NCI-H2029 treated with DMSO at 0.1 percent for 48 hours (cell line): ENCODE data around the gene PLAC1.
A peak's percentile ranks its signal among the peaks of the same experiment; 100 is the strongest.

ENCODE experiments used
- DNase-seq: peaks from one replicate; lab custom pipeline; 2025; lab: John Stamatoyannopoulos, UW

The PLAC1 gene

DNA sequence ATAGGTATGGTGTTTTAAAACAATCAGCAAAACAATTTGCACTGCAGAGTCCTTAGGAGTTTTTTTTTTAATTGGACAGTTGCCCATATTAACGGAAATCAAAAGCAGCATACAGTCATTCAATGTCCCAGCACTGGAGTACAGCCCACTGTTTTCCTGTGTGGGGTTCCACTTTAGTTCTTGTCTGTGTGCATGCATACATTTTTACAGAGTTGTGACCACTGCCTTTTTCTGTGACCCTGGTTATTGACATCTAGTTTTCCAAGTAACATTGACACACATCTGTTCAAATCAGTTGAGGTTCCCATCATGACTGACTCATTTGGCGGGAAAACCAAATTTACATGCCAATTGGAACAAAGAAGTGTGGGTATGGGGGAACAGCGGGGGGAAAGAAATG is 115.0 kb downstream of the PLAC1 start:
- DNase-seq: no peak

DNA sequence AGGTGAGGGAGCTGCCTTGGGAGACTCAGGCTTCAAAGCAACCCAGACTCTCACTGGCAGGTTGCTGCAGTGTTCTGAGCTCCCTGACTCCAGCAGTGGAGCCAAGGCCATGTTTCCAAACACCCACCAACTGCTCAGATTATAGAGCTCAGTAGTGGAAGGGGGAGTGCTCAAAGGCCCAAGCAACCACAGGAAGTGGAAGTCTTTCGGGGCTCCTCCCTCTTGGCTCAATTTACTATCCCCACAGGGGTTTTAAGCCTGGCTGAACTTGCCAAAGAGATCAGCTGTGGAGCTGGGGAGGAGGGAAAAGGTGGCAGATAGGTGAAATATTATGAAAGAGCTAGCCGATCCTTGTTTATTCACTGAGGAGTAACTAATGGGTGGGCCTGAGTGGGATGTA is 115.8 kb downstream of the PLAC1 start:
- DNase-seq: no peak

DNA sequence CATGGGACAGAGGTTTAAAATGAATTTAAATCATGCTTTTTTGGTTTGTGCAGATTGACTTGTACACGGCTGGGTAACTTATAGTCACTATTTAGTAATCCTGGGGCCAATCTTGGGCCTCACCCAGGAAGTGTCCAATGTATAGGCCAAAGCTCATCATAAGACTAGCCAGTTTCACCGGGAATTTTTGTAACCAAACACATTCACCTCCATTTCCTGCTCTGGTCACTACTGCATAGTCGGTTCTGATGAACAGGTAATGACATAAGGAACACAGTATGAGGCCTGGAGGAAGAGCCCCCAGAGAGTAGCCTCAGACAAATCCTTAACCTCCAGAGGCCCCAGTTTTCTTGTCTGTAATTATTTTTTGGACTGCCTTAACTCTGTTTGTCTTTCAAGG is 116.4 kb downstream of the PLAC1 start:
- no peak for DNase-seq

DNA sequence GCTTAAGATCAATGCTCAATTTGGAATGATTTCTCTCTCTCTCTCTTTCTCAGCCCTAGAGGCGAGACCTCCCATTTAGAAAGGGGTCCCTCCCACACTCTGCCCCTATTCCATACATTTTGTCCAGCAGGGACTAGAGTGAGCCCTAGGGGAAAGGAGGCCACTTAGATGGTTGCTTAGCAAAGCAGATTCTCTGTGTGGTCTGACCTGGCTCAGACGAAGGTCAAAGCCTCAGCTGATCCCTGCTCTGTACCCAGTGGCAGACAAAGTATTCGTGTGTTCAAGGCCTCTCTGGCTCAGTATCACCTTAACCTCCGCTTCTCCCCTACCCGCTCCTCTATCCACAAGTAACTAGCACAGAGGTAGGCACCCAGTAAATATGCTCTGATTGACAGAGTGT is 120.0 kb downstream of the PLAC1 start:
- DNase-seq: no peak

DNA sequence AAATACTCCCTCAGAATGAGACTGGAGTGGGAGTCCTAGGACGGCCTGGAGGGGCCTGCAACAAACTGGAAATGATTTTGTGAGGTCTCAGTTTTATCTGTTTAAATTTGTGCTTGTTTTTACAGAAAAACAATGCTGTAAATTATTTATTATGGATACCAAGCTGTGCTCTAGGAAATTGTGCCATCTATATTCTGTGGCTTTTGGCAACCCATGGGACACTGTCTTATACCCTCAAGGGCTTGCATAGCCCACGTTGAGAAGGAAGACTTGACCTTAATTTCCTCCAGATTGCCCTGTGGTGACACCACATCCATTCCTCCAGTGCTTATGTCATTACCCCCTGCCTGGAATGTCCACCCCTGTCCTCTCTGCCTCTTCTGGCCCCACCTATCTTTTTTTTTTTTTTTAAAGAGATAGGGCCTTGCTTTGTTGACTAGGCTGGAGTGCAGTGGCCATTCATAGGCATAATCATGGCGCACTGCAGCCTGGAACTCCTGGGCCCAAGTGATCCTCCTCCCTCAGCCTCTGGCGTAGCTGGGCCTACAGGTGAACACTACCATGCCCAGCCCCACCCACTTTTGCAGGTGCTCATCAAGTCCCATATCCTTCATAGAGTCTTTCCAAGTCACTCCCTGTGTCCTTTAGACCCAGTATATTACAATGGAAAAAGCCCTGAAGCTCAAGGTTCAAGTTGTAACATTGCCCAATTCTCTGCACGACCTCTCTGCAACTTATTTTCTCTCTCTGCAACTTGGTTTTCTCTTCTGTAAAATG is 120.9 kb downstream of the PLAC1 start:
- no peak for DNase-seq

DNA sequence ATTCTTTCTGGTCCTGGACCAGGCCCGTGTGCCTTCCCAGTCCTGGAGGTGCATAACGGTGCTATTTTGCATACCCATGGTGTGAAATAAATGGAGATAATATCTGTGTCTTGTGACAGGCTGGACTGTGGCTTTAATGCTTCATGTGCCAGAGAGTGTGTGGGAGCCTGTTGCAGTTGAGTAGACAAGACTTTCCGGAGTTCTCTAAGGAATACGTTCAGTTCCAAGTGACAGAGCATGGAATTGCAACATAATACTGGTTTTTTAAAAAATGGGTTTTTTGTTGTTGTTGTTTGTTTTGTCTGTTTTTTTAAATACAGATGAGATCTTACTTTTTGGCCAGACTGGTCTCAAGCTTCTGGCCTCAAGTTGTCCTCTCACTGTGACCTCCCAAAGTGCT is 124.3 kb downstream of the PLAC1 start:
- no peak for DNase-seq

DNA sequence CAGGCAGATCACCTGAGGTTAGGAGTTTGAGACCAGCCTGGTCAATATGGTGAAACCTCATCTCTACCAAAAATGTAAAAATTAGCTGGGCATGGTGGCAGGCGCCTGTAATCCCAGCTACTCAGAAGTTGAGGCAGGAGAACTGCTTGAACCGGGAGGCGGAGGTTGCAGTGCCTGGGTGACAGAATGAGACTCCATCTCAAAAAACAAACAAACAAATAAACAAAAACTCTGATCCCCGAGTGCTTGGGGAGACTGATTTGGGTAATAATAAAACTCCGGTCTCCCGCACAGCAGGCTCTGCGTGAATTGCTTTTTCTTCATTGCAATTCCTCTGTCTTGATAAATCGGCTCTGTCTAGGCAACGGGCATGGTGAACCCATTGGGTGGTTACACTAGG is 124.9 kb downstream of the PLAC1 start:
- no peak for DNase-seq

DNA sequence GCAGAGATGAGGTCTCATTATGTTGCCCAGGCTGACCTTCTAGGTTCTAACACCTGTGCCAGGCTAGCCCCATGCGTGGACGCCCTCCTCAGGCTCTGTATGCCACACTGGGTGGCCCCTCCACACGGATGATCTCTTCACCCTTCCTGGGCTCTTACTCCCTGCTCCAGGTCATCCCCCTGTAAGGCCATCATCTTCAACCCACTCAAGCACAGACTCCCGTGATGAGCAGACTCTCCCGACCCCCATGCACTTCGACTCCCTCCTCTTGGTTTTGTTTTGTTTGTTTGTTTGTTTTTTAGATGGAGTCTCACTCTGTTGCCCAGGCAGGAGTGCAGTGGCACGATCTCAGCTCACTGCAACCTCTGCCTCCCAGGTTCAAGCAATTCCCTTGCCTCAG is 127.4 kb downstream of the PLAC1 start:
- no peak for DNase-seq

DNA sequence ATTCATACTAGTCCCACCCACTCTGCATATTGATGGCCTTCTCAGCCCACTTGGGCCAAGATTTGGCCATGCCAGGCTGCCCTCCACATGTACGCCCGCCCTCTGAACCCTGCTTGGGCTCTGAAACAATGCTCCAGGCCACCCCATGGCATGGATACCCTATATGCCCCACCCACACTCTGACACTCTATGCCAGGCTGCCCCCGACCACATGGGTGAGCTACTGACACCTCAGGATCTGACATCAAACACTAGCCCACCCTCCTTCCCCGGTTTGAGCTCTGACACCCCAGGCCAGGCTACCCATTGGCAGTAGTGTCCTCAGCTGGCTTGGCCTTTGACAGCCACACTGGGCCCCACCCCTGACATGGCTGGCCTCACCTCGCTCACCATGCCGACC is 128.8 kb downstream of the PLAC1 start:
- DNase-seq: no peak

DNA sequence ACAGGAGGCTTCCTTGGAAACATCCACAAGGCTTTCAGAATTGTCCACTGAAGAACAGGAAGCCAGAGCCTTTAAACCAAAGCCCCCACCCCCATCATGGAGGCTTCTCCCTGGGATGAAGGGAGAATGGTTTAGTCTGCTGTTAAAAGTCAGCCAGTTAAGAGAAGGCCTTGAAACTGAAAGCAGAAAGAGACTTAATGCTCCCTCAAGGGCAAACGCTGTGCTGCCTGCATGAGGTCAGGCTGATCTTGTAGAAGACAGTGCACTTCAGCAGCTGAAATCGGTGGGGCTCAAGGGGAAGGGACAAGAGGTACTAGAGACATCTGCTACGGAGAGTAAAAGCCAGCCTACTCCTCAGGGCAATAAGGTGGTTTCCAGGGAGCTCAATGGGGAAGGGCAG is 129.3 kb downstream of the PLAC1 start:
- DNase-seq: no peak

DNA sequence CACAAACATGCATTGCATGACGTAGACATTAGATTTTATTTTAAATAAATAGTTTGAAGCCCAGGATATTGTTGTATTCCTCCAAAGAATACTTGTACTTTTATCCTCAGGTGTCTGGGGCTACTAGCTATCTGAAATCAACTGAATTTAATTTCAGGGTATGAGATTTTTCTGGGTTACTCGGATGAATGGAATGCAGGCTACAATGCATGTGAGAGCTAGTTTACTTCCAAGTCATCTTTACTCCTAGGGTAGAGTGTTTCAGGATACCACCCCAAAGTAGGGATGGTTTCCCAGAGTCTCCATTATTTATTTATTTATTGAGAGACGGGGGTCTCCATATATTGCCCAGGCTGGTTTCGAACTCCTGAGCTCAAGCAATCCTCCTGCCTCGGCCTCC is 131.9 kb downstream of the PLAC1 start:
- DNase-seq: no peak

DNA sequence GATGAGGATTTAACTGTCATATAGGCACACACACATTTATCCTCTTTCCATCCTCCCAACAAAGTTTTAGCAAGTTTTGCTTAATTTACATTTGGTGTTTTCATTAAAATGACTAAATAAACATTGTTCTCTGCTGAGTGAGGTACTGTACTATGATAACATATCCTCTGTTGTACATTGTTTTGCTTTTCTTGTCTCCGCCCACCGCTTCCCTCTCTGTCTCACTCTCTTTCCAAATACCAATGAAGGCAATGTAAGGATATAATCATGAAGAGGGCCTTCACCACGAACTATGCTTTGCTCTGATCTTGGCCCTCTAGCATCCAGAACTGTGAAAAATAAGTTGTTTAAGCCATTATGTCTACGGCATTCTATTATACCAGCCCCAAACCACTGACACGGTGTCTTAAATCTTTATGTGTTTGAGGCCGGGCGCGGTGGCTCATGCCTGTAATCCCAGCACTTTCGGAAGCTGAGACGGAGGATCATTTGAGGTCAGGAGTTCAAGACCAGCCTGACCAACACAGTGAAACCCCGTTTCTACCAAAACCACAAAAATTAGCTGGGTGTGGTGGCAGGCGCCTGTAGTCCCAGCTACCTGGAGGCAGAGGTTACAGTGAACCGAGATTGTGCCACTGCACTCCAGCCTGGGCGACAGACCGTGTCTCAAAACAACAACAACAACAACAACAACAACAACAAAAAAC is 133.0 kb downstream of the PLAC1 start:
- no peak for DNase-seq

DNA sequence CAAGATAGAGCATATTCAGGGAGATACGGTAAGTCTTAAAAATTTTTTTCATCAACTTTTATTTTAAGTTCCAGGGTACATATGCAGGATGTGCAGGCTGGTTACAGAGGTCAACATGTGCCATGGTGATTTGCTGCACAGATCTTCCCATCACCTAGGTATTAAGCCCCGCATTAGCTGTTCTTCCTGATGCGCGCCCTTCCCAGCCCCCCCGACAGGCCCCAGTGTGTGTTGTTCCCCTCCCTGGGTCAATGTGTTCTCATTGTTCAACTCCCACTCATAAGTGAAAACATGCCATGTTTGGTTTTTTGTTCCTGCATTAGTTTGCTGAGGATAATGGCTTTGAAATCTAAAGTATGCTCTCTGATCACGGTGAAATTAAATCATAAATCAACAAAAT is 134.1 kb downstream of the PLAC1 start:
- DNase-seq: no peak

DNA sequence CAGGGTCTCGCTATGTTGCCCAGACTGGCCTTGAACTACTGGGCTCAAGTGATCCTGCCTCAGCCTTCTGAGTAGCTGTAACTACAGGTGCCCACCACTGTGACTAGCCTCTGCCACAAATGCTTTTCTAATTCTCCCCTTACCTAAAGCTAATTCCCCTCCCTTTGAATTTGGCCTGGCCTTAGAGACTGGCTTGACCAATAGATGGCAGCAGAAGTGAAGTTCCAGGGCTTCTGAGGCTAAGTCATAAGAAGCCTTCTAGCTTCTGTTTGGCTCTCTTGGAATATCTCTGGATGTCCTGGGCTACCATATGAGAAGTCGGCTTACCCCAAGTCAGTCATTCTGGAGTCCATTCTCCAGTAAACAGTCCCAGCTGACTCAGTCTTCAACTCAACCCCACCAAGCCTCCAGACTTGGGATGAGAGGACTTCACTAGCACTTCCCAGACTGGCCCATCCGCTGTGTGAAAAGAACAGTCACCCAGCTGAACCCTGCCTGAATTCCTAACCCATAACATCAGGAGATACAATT is 137.3 kb downstream of the PLAC1 start:
- DNase-seq: peak; percentile 8
